ENCODE measurements around the gene MPRIP. TPM values are rescaled to one million over a fixed set of nuclear protein-coding genes. Genes with fewer than 3 reads are reported as not detected.

MPRIP gene
- total RNA-seq, 2 donors from 2014 or later, result 359 to 405 TPM

DNA sequence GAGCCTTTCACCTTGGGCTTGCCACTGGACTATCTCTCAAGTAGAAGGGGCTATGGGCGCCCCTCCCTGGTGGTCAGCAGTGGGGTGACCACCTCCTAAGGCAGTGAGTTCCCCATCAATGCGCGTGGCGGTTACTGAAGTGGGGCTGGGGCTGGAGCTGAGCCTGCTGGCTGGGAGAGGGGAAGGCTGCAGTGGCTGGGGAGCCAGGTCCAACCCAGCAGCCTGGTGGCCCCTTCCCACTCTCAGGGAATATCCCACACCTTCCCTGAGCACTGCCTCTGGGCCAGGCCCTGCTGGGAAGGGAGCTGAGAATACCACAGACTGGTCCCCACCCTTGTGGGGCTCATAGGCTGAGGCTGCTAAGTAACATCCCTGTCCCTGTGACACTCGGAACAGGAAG, 19.8 kb upstream of the MPRIP start:
- intact Hi-C loops (cut with DNase I), result no loop called here
- peak; percentile 79 for DNase-seq (ENCODE audit: low spot score)

- intact Hi-C loops (cut with DNase I), result no loop called here
- peak; percentile 80 for DNase-seq (ENCODE audit: low spot score)
Measured at GRCh38 chr17:17024778-17025300, 17.4 kb upstream of the MPRIP start.

GRCh38 chr17:17025621-17026020, 16.6 kb upstream of the MPRIP start:
- DNase-seq (ENCODE audit: low spot score), result no peak
- intact Hi-C loops (cut with DNase I), result no loop called here

DNA sequence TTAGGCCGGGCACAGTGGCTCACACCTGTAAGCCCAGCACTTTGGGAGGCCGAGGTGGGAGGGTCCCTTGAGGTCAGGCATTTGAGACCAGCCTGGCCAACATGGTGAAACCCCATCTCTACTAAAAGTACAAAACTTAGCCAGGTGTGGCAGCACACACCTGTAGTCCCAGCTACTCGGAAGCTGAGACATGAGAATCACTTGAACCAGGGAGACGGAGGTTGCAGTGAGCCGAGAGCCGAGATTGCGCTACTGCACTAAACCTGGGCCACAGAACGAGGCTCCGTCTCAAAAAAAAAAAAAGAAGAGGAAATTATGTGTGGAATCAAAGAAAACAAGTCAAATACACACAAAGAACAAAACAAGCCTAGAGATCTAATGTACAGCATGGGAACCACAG, 16.1 kb upstream of the MPRIP start:
- intact Hi-C loops (cut with DNase I), result no loop called here
- DNase-seq (ENCODE audit: low spot score), result no peak

GRCh38 chr17:17027442-17028058, 14.7 kb upstream of the MPRIP start:
- peak; percentile 53 for DNase-seq (ENCODE audit: low spot score)
- intact Hi-C loops (cut with DNase I), result no loop called here

- intact Hi-C loops (cut with DNase I), result no loop called here
- peak; percentile 92 for DNase-seq (ENCODE audit: low spot score)
Measured at GRCh38 chr17:17028059-17028877, 14.0 kb upstream of the MPRIP start.

DNA sequence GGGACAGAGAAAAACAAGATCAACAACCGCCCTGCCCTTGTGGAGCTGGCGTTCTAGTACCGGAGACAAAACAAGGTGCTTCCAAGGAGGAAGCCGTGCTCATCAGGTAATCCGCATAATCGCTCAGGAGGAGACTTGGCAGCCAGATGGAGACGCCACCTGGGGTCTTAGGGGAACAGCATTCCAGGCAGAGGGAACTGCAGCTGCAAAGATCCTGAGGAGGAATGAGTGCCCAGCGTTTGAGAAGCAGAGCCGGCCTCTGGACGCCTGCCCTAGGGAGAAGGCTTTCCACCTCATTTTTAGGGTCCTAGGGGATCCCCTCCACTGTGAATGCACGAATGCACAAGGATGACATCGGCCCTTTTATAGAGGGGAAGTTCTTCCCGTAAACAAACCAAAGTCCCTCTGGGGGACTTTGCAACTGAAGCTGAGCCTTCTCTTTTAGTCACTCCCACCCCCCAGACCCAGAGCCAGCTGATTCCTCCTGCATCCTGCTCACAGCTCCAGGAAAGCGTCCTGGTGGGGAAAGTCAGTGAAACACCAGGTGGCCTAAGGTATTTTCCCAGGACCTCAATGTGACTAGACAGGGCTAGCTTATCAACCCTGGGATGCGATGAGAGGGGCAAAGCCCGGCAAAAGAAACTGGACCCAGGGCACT, 13.2 kb upstream of the MPRIP start:
- intact Hi-C loops (cut with DNase I), result no loop called here

GRCh38 chr17:17029938-17030337, 12.3 kb upstream of the MPRIP start:
- peak; percentile 50 for DNase-seq (ENCODE audit: low spot score)
- intact Hi-C loops (cut with DNase I), result no loop called here

More for the DNA sequence above, 13.2 kb upstream of the MPRIP start:
- DNase-seq (ENCODE audit: low spot score), result no peak

- peak; percentile 50 for DNase-seq (ENCODE audit: low spot score)
- intact Hi-C loops (cut with DNase I), result no loop called here
Measured at GRCh38 chr17:17030515-17031211, 11.6 kb upstream of the MPRIP start.

DNA sequence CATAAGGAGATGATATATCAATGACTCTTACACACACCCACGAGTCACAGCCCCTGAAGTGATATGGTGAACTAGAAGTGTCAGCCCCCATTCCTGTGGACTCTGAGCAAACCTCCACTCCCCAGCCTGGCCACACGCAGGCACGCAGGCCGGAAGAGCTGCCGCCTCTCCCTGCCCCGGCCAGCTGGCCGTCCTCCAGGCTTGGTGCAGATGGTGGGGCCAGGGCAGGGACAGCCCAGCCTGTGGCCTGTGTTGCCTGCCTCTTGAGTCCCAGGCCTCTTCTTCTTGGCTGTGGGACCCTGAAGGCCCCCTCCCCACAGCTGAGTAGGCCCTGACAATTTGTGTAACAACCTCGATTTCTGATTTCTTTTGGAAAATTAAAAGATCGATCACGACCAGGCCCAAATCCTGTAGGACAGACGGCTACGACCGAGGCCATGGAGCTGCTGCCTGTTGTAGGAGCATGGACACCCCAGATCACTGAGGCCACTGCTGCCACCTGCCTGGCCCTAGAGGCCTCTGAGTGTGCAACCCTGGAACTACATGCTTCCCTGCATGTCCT, 10.0 kb upstream of the MPRIP start:
- DNase-seq (ENCODE audit: low spot score), result peak; percentile 86

DNA sequence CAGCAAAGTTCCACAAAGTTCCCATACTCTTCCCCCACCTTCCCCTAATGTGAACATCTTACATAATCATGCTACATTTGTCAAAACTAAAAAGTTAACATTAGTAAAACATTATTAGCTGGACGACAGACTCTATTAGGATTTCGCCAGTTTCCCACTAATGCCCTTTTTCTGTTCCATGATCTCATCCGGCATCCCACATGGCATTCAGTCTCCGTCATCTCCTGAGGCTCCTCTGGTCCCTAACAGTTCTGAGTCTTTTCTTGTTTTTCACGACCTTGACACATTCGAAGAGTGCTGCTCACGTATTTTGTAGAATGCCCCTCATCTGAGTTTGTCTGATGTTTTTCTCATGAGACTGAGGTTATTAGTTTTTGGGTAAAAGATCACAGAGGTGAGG, 8.8 kb upstream of the MPRIP start:
- intact Hi-C loops (cut with DNase I), result no loop called here
- DNase-seq (ENCODE audit: low spot score), result no peak

More for the DNA sequence above, 10.0 kb upstream of the MPRIP start:
- intact Hi-C loops (cut with DNase I), result no loop called here

DNA sequence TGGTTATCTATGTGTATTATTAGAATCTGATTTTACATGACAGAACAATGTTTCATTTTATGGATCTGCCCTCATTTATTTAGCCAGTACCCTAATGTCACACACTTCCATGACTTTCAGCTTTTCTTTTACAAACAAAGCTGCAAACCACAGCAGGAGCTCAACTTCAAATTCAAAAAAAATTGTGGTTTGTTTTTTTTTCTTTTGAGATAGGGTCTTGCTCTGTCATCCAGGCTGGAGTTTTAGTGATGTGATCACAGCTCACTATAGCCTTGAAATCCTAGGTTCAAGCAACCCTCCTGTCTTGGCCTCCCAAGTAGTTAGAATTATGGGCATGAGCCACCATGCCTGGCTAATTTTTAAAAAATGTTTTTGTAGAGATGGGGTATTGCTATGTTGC, 8.2 kb upstream of the MPRIP start:
- no peak for DNase-seq (ENCODE audit: low spot score)
- intact Hi-C loops (cut with DNase I), result no loop called here

- intact Hi-C loops (cut with DNase I), result no loop called here
- DNase-seq (ENCODE audit: low spot score), result no peak
Measured at GRCh38 chr17:17034496-17035075, 7.7 kb upstream of the MPRIP start.

DNA sequence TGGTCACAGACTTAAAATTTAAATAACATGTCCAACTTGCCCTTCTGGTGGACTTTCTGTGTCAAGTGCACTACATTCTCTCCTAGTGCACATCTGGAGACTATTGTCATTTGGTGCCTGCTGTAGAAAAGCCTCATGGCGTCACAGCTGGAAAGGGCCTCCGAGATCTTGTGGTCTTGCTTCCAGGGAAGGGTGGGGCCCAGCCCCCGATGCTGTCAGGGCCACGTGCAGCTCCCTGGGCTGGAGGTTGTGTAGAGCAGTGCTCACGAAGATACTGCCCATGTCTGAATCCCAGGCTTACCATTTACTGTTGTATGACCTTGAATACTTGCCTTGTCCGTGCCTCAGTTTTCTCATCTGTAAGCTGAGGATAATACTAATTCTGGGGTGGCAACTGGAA, 6.8 kb upstream of the MPRIP start:
- DNase-seq (ENCODE audit: low spot score), result no peak
- intact Hi-C loops (cut with DNase I), result no loop called here

- no peak for DNase-seq (ENCODE audit: low spot score)
- intact Hi-C loops (cut with DNase I), result no loop called here
Measured at GRCh38 chr17:17035920-17036523, 6.2 kb upstream of the MPRIP start.

DNA sequence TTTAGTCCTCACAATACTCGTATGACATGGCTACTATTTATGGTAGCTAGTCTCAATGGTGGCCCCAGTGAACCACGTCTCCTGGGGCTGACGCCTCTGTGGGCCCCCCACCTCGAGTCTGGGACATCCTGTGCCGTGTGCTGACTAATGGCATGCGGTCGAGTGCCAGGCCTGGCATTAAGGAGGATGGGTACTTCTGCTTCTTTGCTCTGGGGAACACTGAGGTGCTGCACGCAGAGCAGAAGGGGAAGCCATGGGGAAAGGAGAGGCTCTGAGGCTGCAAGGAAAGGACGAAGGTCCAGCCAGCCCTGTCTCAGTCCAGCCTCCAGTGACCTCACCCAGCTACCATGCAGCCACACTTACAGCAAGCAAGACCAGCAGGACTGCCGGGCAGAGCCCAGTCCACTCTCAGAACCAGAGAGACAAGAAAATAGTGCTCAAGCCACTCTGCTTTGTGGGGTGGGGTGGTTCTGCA, 5.7 kb upstream of the MPRIP start:
- DNase-seq (ENCODE audit: low spot score), result peak; percentile 84

DNA sequence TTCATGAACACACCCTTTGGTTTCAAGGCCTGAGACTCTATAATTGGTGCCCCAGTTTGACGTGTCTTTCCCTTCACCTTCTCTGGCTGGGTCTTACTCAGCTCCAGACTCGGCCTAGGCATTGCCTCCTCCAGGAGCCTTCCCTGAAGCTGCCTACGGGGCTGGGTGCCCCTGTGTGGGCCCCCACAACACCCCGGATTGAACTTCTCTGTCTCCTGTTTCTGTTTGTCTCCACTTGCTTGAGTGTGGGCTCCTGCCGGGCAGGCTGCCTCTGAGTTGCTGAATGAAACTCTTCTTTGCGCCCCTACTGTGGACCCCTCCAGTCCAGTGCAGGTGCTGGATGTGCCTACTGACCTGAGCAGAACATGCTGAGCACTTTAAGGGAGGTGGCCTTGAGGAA, 2.3 kb upstream of the MPRIP start:
- intact Hi-C loops (cut with DNase I), result loop anchor here in 1 of 2 donors (5.0 kb wide), 1 partner anchor 37 kb away; no protein-coding TSS in a partner anchor
- peak; percentile 72 for DNase-seq (ENCODE audit: low spot score)

More for the DNA sequence above, 5.7 kb upstream of the MPRIP start:
- intact Hi-C loops (cut with DNase I), result no loop called here

DNA sequence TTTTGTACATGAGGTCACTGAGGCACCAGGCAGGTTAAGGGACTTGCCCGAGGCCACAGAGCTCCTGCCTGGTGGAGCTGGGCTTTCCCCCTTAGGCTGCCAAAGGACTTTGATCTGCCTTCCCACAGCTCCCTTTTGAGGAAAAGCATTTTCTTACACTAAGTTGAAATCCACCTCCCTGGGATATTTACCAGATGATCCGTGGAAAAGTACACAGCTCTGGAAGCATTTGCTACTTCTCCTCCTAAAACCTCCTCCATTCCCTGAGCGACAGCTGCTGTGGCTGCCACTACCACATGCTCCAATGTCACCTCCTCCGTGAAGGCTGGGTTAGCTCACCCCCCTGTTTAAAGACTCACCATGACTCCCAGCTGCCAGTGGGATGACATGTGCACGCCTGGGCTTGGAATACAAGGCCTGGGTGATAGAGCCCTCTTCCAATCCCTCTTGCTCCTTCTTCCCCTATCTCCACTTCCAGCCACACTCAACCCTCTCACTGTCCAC, 1.2 kb upstream of the MPRIP start:
- peak; percentile 62 for DNase-seq (ENCODE audit: low spot score)
- intact Hi-C loops (cut with DNase I), result loop anchor here in 1 of 2 donors (5.0 kb wide), 1 partner anchor 36 kb away; no protein-coding TSS in a partner anchor
